Measurements from ENCODE around the gene EMC1.

GRCh38 chr1:19199329-19199968 lies 51.9 kb downstream of the EMC1 start:
- TF ChIP-seq CTCF (IDR thresholded peaks at IDR 0.05) = no peak
- no peak for TF ChIP-seq EZH2 (IDR thresholded peaks at IDR 0.05; ENCODE audit: borderline replicate concordance, insufficient read depth, low read depth, low read length, poor library complexity, severe bottlenecking)

All from B cell (primary cell).